Amygdala (tissue), 56 donors: ENCODE measurements around the gene CYP4F22.
"Not testable (repeated sequence)": the region's sequence is repeated elsewhere in the genome, so short reads cannot be mapped to it uniquely, and the experiment has no call there.

Source experiments
- DNase-seq, 56 donors: peaks; one replicate each; lab custom pipeline; 2025; lab: John Stamatoyannopoulos, UW

Gene CYP4F22

DNA sequence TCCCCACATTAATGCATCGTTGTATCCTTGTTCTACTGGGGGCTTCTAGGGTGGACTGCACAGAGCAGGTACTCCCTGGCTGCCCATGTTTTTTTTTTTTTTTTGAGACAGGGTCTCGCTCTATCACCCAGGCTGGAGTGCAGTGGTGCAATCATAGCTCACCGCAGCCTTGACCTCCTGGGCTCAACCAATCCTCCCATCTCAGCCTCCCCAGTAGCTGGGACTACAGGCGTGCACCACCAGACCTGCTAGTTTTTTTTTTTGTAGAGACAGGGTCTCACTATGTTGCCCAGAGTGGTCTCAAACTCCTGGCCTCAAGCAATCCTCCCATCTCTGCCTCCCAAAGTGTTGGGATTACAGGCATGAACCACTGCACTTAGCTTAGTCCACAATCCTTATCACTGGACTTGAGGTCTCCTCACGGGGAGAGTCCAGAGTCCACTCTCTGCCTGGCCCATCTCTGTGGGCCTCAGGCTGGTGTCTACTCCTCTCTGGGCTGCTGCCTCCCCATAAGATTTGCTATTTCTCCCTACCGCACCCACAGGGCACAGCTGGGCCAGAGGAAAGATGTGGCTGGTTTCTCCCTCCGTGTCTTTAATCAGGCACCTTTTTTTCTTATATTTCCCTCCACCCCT, 56.3 kb downstream of the CYP4F22 start:
- no peak for DNase-seq

GRCh38 chr19:15570420-15570819, 62.1 kb downstream of the CYP4F22 start:
- no peak for DNase-seq

DNA sequence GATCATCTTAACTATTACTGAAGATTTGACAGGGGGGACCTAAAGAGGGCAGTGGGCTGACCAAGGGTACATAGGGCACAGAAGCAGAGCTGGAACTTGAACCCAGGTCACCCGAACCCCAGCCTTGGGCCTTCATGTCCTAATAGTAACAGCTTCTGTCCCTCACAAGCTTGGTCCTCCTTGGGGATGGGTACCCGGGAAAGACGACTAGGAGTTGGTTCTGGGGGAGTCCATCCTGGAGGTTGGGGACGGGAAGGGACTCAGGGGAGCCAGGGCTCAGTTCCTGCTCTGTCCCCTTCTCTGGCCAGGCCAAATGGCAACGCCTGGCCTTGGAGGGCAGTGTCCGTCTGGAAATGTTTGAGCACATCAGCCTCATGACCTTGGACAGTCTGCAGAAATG, 67.1 kb downstream of the CYP4F22 start:
- DNase-seq: no peak

- no peak for DNase-seq
Observed at GRCh38 chr19:15576526-15577156, 68.3 kb downstream of the CYP4F22 start.

DNA sequence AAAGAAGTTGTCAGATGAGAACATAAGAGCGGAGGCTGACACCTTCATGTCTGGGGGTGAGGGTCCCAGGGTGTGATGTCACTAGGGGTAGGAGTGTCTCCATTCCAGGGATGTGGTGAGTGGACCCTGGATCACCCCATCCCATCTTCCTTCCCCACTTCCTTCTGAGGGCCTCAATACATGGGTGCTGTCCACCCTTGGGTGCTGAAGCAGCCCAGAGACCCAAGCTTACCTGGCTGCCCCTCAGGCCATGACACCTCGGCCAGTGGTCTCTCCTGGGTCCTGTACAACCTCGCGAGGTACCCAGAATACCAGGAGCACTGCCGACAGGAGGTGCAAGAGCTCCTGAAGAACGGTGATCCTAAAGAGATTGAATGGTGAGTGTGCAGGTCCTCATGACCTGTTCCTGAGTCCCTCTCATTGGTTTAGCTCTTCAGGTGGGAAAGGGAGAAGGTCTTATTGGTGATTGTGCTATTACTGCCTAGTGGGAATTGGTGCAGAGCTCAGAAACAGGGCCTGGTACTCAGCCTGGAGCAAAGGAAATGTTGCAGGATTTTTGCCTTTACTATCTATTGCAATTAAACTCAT, 69.0 kb downstream of the CYP4F22 start:
- no peak for DNase-seq

DNA sequence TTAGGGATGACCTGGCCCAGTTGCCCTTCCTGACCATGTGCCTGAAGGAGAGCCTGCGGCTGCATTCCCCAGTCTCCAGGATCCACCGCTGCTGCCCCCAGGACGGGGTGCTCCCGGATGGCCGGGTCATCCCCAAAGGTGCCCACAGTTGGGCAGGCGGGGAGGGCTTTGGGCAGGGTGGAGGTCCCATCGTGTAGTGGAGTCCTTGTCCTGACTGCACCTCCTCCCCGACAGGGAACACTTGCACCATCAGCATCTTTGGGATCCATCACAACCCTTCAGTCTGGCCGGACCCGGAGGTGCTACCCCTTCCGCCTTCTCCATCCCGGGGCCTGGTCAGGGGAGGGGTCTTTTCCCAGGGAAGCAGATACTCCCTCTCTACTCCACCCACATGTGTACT, 75.0 kb downstream of the CYP4F22 start:
- DNase-seq: no peak

DNA sequence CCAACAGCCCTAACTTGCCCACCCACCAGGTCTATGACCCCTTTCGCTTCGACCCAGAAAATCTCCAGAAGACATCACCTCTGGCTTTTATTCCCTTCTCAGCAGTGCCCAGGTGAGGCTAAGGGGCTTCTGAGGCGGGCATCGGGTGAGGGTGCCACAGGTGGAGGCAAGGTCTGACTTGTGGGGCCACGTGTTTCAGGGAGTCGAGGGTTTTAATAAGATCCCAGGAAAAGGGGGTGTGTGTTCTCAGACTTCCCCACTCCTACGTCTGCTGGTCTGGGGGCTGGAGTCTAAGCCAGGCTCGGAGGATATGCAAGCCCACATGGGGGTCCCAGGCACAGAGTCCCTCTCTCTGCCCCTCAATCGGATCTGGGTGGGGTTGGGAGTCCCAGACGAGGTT, 75.8 kb downstream of the CYP4F22 start:
- DNase-seq: no peak

DNA sequence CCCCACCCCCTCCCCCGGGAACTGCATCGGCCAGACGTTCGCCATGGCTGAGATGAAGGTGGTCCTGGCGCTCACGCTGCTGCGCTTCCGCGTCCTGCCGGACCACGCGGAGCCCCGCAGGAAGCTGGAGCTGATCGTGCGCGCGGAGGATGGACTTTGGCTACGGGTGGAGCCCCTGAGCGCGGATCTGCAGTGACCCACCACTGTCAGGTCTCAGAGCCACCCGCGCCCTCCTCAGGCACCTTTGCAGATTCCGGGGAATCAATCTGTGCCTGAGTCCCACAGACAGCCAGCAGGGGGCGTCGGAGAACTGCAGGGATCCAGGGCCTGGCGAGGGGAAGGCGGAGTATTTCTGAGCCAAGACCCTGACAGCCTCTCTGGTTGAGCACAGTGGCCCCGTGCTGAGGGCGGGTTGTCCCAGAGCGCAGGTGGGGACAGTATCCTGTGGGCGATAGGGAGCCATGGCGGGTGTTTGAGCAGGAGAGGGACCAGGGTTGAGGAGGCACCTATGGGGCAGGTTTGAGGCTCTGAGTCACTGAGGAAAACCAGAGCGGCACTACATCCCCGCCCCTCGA, 76.3 kb downstream of the CYP4F22 start:
- DNase-seq: peak in 47 of 56 donors; percentile 2 to 79 (median 35)

DNA sequence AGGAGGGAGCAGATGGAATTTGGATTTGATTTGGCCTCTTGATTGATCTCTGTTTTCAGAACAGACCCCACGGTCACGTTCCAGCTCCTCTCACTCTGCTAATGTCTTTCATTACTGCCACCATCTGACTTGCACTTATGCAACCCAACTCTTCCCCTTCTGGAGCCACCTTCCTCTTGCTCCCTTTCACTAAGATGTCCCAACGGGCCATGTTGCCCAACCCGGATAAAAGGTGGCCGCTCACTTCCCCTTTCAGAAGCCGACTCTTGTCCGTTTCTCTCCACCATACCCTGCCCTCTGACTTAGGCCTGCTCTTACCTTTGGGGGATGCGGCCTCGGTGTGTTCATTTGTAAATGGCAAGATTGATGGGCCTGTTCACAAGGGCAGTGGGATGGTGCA, 79.3 kb downstream of the CYP4F22 start:
- DNase-seq: peak in 3 of 56 donors; percentile 5 to 30 (median 9)

- DNase-seq: no peak
Observed at GRCh38 chr19:15588265-15588664, 79.9 kb downstream of the CYP4F22 start.

DNA sequence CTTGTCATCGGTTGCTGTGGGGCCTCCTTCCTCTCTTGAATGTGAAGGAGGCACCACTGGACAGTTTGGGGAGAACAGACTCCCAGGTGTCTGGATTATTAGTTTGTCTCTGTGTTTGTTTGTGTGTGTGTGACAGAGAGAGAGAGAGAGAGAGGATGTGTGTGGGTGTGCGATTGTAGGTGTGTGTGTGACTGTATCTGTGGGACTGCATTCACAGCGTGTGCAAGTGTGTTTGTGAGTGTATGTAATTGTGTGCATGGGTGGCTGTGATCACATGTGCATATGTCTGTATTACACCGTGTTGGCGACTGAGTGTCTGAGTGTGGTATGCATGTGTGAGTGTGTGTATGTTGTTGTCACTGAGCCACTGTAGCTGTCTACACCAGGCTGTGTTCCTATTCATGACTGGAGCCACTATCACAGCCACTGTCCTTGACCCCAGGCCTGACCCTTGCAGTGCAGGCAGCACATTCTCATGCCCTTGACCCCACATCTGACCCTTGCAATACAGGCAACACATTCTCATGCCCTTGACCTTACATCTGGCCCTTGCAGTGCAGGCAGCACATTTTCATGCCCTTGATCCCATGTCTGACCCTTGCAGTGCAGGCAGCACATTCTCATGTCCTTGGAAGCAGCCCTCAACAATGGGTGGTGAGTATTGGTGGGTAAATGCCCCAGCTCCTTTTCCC, 81.6 kb downstream of the CYP4F22 start:
- DNase-seq: no peak

DNA sequence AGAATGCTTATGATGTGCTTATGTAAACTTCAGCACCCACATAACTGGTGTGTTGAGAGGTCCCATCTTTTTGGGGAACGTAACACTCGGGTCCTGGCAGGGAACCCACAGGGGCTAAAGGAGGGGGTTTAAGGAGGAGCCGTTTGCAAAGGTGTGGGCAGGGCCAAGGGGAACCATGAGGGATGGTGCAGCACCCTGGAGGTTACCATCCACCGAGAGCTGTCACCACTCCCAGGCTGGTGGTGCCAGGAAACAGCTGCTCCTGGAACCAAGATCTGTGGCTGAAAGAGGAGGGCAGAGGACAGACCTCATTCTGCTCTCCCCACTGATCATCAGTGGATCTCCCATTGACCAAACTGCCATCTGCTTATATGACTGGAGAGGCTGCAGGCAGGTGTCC, 83.5 kb downstream of the CYP4F22 start:
- no peak for DNase-seq

DNA sequence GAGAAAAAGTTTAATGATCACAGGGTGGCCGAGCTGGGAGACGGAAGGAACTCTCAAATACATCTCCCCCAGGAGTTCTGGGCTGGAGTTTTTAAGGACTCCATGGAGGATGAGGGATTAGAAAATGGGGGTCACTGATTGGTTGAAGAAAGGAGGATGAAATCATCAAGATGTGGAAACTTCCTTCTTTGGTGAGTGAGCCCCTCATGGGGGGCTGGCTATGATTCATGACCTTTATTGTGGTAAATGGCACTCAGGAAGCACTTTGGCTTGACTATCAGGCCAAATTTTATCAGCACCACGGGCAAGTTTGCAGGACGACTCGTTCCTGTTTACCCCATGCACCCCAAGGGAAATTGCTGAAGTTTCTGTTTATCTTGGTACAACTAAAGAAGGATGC, 84.2 kb downstream of the CYP4F22 start:
- DNase-seq: not testable (repeated sequence)

- not testable (repeated sequence) for DNase-seq
Observed at GRCh38 chr19:15593766-15594165, 85.4 kb downstream of the CYP4F22 start.

- no peak for DNase-seq
Observed at GRCh38 chr19:15595069-15595468, 86.7 kb downstream of the CYP4F22 start.
